Motor neuron (in vitro differentiated cells): Measurements from ENCODE around the gene MAPK6. TPM values are rescaled to one million over a fixed set of nuclear protein-coding genes. Genes with fewer than 3 reads are reported as not detected.

ENCODE experiments used
- ATAC-seq, 8 experiments: fragments of 200-7000 bp; cut with Tn5 transposase; replicated peaks in 6 of 8; 2 replicates each; pipeline ENCODE4 v1.8.0; 2021; ENCODE audit warnings: mild to moderate bottlenecking in 8 of 8, moderate library complexity in 8 of 8
- H3K27ac ChIP-seq, 2 donors: fragments of 250-450 bp; sonication (Bioruptor Pico); 2 replicates each; pipeline ENCODE4 v1.9.0; 2021; ENCODE audit warnings: antibody characterized with exemption in 2 of 2, mild to moderate bottlenecking in 2 of 2, moderate library complexity in 1 of 2
- H3K4me1 ChIP-seq, 2 donors: fragments of 250-450 bp; sonication (Bioruptor Pico); replicated peaks in 1 of 2; 2 replicates each; pipeline ENCODE4 v1.6.1; 2021; ENCODE audit warnings: antibody characterized with exemption in 2 of 2, mild to moderate bottlenecking in 2 of 2, moderate library complexity in 1 of 2
- H3K4me3 ChIP-seq, 5 donors: fragments of 250-450 bp; sonication (Bioruptor Pico); 2 replicates each; pipeline ENCODE4 v1.9.0; 2021; ENCODE audit warnings: antibody characterized with exemption in 5 of 5, mild to moderate bottlenecking in 5 of 5, moderate library complexity in 4 of 5
- WGBS, 10 experiments: fragments of 450-650 bp; shearing (Covaris generic); methylation state at CpG; one replicate each; pipeline ENCODE4 v1.0.0; 2022; 5-methylcytosine and 5-hydroxymethylcytosine counted together
- in situ Hi-C, 9 experiments: fragments of 400-800 bp; cut with MboI; loops; one replicate each; pipeline ENCODE4 v1.15.0; 2021; ENCODE audit warnings: low sequenced_read_pairs in 9 of 9, low pct_unique_long_range_greater_than_20kb in 2 of 9; ENCODE audit not compliant: unreplicated experiment in 9 of 9
- total RNA-seq, 8 experiments: library from RNA; unstranded; fragments of 300-600 nt; gene quantifications; 2 replicates each; pipeline versions ENCODE4 v1.2.3 to v1.2.4, GENCODE V29; 2022

Gene MAPK6
- total RNA-seq, 8 experiments from 2014 or later = 26.1 to 92.9 (median 75.9) TPM

DNA sequence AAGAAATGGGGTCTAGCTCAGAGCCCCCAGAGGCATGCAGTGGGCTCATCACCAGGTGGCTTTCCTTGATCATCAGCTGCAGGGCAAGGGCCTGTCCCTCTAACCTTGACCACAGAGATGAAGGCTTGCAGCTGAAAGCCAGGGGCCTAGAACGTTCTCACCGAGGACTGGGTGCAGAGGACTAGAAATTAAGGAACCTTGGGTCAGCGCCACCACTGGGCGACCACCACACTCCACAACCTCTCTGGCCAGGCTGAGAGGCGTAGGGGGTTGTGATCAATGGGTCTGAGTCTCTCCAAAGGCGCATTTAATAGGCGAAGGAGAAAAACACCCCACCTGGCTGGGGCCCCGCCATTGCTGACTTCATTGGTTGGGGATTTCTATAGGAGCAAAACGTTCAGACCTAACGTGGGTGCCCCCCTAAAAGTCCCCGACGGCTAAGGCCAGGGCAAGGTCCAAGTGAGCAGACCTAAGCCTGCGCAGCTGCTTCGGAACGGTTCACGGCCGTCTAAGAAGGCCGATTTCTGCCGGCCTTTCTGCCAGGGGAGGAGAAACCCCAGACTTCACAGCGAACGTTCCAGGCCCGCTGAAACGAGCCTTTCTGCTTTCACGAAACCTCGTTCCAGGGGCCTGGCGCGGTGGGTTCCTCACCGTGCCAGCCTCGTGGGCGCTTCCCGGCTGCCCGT lies 92.6 kb downstream of the MAPK6 start:
- no peak overlapping the region for H3K4me3 ChIP-seq
- in situ Hi-C loops = no loop called here
- peaks cover 12 to 13% of the 10 kb centered on the region in 2 donors for H3K4me1 ChIP-seq
- 65 to 100% (median 85%) methylated on average over 1 to 9 of the region's 32 CpGs; no CpG with 5 or more reads in 7 of the 10 experiments for WGBS, 10 experiments
- H3K27ac ChIP-seq = no peak overlapping the region
- no peak for ATAC-seq

DNA sequence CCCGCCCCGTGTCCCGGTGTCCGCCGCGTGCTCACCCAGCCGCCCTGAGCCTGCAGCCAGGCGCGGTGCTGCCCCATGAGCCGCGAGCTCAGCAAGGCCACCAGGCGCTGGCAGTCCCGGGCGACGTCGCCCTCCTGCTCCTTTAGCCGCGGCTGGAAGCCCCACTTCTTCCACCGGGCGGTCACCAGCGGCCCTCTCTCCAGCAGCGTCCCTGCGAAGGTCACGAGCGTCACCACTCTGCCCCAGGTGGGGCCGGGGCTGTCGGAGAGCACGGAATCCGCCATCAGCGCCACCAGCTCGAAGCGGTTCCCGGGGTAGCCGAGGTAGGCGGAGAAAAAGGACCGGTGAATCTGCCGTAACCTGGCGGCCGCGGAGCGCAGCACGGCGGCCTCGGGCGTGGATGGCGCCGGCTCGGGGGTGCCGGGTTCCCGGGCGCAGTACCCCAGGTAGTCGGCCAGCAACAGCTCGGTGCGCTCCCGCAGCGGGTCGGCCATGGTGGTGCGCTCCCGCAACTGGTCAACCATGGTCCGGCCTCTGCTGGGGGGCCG lies 93.3 kb downstream of the MAPK6 start:
- peak overlapping the region in 1 of 5 donors; percentile 12 for H3K4me3 ChIP-seq
- WGBS, 10 experiments = 0 to 80% (median 56%) methylated on average over 1 to 28 of the region's 61 CpGs; no CpG with 5 or more reads in 7 of the 10 experiments
- peak in 6 of 8 experiments; percentile 21 to 84 (median 74) for ATAC-seq
- H3K27ac ChIP-seq = no peak overlapping the region
- peaks cover 13% of the 10 kb centered on the region in 2 donors for H3K4me1 ChIP-seq
- in situ Hi-C loops = no loop called here

DNA sequence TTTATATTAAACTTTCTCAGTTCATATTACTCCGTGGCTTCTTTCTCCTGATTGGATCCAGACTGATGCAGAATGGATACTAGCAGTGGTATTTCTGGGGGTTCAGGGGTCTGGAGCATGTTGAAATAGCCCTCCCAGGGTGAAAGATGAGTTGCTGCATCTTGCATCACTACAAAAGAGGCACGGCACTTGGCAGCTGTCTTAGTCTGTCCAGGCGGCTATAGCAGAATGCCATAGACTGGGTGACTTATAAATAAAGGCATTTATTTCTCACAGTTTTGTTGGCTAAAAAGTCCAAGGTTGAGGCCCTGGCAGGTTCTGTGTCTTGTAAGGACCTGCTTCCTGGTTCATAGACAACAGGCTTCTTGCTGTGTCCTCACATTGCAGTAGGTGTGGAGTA lies 94.2 kb downstream of the MAPK6 start:
- WGBS, 10 experiments = 20 to 100% (median 100%) methylated on average over 1 to 3 of the region's 3 CpGs; no CpG with 5 or more reads in 3 of the 10 experiments
- in situ Hi-C loops = no loop called here

DNA sequence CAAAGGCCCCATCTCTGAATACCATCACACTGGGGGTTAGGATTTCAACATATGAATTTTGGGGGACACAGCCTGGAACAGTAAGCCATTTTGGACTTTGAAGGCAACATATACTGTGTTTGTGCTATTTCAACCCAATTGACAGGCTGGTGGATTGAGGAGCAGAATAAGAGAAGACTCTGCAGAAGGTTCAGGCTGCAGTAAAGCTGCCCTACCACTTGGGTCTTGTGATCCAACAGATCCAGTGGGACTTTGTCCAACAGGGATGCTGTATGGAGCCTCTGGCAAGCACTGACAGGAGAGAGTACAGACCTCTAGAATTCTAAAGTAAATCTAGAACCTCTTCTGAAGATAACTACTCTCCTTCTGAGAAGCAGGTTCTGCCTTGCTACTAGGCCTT lies 94.7 kb downstream of the MAPK6 start:
- in situ Hi-C loops = no loop called here
- H3K4me1 ChIP-seq = peaks cover 13 to 19% of the 10 kb centered on the region in 2 donors
- H3K4me3 ChIP-seq = no peak overlapping the region
- no peak overlapping the region for H3K27ac ChIP-seq
- no peak for ATAC-seq

More for the DNA sequence above, 94.2 kb downstream of the MAPK6 start:
- Histone ChIP-seq H3K27ac (no peak overlapping the region), H3K4me1 (peaks cover 13 to 19% of the 10 kb centered on the region in 2 donors), H3K4me3 (no peak overlapping the region)
- no peak for ATAC-seq

DNA sequence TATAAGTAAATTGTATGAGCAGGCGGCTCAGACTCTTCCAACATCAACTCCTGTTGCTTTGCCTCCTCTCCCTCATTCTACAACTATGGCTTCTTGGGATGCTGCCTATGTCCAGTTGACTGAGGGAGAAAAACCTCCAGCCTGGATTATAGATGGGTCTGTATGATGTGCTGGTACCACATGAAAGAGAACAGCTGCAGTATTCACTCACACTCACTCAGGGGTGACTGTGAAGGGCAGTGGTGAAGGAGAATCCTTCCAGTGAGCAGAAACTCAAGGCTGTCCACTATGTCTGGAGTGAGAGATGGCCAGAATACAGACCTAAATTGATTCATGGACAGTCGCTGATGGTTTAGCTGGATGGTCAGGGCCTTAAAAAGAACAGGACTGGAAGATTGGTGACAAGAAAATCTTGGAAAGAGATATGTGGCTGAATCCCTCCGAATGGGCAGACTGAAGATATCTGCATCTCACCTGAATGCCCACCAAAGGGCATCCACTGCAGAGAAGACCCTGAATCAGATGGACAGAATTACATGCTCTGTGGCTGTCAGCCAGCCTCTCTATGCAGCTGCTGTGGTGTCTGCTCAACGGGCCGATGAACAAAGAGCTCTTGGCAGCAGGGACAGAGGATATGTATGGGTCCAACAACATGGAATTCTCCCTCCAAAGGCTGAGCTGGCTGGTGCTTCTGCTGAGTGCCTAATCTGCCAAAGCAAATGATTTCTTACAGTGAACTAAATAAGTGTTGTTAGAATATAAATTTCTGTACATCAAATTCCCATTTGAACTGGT lies 95.4 kb downstream of the MAPK6 start:
- in situ Hi-C loops = no loop called here
- ATAC-seq = peak in 3 of 8 experiments; percentile 28 to 74 (median 34)
- no peak overlapping the region for H3K4me3 ChIP-seq

DNA sequence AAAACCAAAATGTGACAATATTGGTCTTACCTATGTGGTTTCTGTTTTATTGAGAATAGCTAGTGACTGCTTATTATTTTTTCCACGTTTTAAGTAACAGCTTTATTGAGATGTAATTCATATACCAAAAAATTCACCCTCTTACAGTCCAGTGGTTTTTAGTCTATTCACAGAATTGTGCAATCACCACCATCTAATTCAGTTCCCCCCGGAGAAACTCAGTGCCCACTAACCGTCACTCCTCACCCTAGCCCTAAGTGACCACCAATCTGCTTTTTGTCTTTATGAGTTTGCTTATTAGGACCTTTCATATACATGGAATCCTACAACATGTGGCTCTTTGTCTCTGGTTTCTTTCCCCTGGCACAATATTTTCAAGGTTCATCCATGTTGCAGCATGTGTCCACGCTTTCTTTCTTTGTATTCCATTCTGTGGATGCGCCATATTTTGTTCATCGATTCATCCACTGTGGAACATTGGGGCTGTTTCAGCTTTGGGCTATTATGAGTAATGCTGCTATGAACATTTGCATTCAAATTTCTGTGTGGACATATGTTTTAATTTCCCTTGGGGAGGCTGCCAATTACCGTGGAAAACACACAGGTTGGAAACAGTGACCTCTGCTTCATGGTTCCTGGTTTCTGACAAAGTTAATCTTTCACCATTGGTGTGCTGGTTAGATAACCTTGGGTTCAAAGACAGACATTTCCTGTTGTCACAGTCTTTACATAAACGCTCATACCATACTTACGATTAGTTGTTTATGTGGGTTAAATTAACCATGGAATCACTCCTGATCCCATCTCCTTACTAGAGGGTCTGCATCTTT lies 96.8 kb downstream of the MAPK6 start:
- ATAC-seq = peak in 2 of 8 experiments; percentile 20 to 50
- in situ Hi-C loops = no loop called here
- 44 to 90% (median 81%) methylated on average over 1 to 9 of the region's 9 CpGs for WGBS, 10 experiments
- Histone ChIP-seq H3K4me3 (no peak overlapping the region), H3K27ac (no peak overlapping the region), H3K4me1 (peaks cover 13 to 19% of the 10 kb centered on the region in 2 donors)

More for the DNA sequence above, 95.4 kb downstream of the MAPK6 start:
- H3K4me1 ChIP-seq = peaks cover 13 to 19% of the 10 kb centered on the region in 2 donors
- WGBS, 10 experiments = 33 to 100% (median 87%) methylated on average over 1 to 4 of the region's 5 CpGs; no CpG with 5 or more reads in 2 of the 10 experiments
- H3K27ac ChIP-seq = no peak overlapping the region

Other genes with a start within 250 kb of the MAPK6 start
- gene TMOD3, start 189.6 kb upstream of the MAPK6 start, total RNA-seq = 10 to 100 TPM; 10.2 to 43.6 (median 23.0) TPM
- 10 to 100 TPM; 28.6 to 40.0 (median 31.1) TPM for gene LEO1, start 47.4 kb upstream of the MAPK6 start, total RNA-seq
- under 1 TPM in 3 of 8 experiments, not detected in 5; 0.33 to 0.52 (median 0.33) TPM for gene BCL2L10, start 93.6 kb downstream of the MAPK6 start, total RNA-seq
- gene GNB5, start 172.2 kb downstream of the MAPK6 start, total RNA-seq = 10 to 100 TPM in 7 of 8 experiments, 1 to 10 TPM in 1; 9.1 to 52.6 (median 27.5) TPM